ENCODE measurements around the gene SPSB2.

Gene SPSB2, protein sequence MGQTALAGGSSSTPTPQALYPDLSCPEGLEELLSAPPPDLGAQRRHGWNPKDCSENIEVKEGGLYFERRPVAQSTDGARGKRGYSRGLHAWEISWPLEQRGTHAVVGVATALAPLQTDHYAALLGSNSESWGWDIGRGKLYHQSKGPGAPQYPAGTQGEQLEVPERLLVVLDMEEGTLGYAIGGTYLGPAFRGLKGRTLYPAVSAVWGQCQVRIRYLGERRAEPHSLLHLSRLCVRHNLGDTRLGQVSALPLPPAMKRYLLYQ

DNA sequence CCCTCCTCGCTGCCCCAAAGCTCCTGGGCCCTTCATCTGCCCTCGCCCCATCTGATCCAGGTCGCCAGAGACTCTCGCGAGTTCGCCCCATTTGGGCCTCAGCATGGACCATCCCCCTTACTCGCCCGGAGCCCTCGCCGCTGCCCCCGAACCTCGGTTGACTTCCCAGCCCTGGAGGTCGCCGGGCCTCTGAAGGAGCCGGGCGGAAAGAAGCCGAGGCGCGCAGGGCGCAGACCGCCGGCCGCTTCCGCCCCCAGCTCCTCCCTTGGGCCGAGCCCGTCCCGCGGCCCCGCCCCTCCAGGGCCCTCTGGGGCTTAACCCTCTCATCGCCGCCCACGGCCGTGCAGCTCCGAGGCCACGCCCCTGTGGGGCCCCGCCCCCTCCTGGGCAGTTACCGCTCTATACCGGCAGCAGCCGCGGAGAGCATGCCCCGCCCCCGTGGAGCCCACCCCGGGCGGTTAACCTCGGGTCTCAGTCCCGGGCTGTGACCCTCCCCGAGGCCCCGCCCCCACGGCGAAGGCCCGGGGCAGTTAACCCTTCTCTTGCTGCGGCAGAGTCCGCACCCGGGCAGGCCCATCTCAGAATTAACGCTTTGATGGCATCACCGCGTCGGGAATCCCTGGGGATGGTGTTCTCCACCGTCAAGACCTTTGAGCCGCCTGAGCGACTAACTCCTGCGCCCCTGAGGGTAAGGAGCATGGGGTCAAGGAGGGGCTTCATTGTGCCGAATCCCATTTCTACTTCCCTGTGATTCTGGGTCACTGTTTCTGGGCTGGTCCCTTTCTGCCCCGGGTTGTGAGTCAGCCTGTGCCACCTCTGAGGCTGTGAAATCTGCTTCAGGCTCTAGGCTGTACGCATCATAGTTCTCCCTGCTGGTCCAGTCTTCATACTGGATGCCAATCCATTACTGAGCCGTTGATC lies at the start of gene SPSB2:
SPSB2 (minus strand) TSS at position 210 of the 921 bp plus-strand sequence. CDS start 402 bp downstream, outside the sequence.
- Histone ChIP-seq H3K4me2 (peak within 1 kb of the TSS; percentile 94 to 100 (median 99)), H4K20me1 (peaks cover 38 to 46% (median 40%) of the 10 kb centered on the region in 11 experiments), H3K9ac (peak within 1 kb of the TSS; percentile 82 to 99 (median 90)), H3K4me3 (peak within 1 kb of the TSS; percentile 66 to 92 (median 76)), H3K4me1 (peaks cover 47 to 60% (median 54%) of the 10 kb centered on the region in 10 experiments), H3K27ac (peak within 1 kb of the TSS; percentile 57 to 94 (median 86)), H3K36me3 (peaks cover 29 to 73% (median 47%) of the 10 kb centered on the region in 11 experiments), H3K27me3 (no peaks in the 10 kb centered on the region), H3K9me3 (replicated peaks in 1 of 11) (no peaks in the 10 kb centered on the region)
- TF ChIP-seq Cebpa-rat (IDR thresholded peaks at IDR 0.05), result no peak

DNA sequence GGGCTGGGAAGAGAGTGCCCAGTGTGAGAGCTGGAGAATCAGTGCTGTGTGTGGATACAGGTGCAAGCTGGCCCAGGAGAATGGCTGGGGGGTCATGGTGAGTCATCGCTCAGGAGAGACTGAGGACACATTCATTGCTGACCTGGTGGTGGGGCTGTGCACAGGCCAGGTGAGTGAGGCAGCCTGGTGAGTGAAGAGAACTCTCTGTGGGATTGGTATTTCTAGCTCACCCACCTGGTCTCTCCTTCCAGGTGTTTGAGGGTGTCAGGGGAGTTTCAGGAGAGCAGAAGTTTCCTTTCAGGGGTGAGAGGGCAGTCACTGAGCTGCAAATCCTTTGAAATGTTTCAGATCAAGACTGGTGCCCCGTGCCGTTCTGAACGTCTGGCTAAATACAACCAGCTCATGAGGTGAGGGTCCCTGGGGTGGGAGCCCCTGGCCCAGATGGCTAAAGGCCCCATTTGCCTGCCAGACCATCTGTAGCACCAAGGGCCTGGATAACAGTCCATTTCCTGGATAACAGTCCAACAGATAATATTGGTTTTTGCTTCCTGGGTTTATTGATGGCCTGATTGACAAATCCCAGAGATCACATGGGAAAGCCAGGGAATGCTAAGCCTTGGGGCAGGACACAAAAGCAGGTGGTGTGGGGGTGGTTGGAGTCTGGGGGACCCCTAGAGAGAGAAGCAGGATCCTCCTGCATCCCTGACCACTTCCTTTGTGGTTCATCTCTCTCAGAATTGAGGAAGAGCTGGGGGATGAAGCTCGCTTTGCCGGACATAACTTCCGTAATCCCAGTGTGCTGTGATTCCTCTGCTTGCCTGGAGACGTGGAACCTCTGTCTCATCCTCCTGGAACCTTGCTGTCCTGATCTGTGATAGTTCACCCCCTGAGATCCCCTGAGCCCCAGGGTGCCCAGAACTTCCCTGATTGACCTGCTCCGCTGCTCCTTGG lies 49.2 kb upstream of the SPSB2 start:
- TF ChIP-seq Cebpa-rat (IDR thresholded peaks at IDR 0.05), result no peak
- peak overlapping the region in 10 of 11 experiments; percentile 8 to 72 (median 58); a peak in 19 of 22 replicates for H3K27ac ChIP-seq
- peak overlapping the region in 6 of 10 experiments; percentile 6 to 50 (median 11); a peak in 7 of 20 replicates for H3K4me3 ChIP-seq
- H3K9me3 ChIP-seq (replicated peaks in 1 of 11), result no peaks in the 10 kb centered on the region
- H3K36me3 ChIP-seq, result peaks cover 0 to 22% (median 0%) of the 10 kb centered on the region in 11 experiments; a peak in 3 of 22 replicates
- peaks cover 0 to 10% (median under 1%) of the 10 kb centered on the region in 11 experiments; a peak in 6 of 22 replicates for H3K27me3 ChIP-seq
- H4K20me1 ChIP-seq, result no peaks in the 10 kb centered on the region
- peak overlapping the region; percentile 88 to 97 (median 93) for H3K4me2 ChIP-seq
- peaks cover 60 to 77% (median 71%) of the 10 kb centered on the region in 10 experiments for H3K4me1 ChIP-seq
- H3K9ac ChIP-seq, result peak overlapping the region; percentile 2 to 61 (median 45); a peak in 18 of 22 replicates

DNA sequence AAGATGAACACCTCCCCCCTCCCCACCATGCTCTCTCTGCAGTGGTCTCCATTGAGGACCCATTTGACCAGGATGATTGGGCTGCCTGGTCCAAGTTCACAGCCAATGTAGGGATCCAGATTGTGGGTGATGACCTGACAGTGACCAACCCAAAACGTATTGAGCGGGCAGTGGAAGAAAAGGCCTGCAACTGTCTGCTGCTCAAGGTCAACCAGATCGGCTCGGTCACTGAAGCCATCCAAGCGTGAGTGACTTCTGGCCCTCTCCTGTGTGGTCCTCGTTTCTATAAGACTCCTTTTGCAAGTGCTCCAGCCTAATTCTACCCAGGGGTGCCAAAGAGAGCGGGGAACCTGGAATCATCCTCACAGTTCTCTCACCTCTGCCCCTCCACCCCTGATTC lies 48.4 kb upstream of the SPSB2 start:
- Histone ChIP-seq H3K36me3 (peaks cover 0 to 28% (median 0%) of the 10 kb centered on the region in 11 experiments; a peak in 4 of 22 replicates), H3K27ac (peak overlapping the region in 3 of 11 experiments; percentile 52 to 61 (median 57); a peak in 4 of 22 replicates)

DNA sequence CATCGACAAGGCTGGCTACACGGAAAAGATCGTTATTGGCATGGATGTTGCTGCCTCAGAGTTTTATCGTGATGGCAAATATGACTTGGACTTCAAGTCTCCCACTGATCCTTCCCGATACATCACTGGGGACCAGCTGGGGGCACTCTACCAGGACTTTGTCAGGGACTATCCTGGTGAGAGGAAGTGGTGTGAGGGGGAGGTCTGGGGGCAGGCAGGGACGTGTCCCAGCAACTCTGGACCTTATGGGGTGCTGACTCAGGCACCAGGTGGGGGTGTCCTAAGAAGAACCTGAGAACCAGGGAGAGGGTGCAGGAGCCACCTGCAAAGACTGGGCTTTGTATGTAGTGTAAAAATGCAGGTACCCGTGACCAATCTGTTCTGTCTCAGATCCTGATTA lies 46.5 kb upstream of the SPSB2 start:
- peaks cover 0 to 16% (median 3%) of the 10 kb centered on the region in 11 experiments; a peak in 8 of 22 replicates for H4K20me1 ChIP-seq
- no peak overlapping the region for H3K27ac ChIP-seq
- no peak overlapping the region for H3K4me3 ChIP-seq
- H3K9me3 ChIP-seq (replicated peaks in 1 of 11), result no peaks in the 10 kb centered on the region
- TF ChIP-seq Cebpa-rat (IDR thresholded peaks at IDR 0.05), result no peak
- H3K4me1 ChIP-seq, result peaks cover 42 to 69% (median 53%) of the 10 kb centered on the region in 10 experiments
- H3K27me3 ChIP-seq, result peaks cover 14 to 37% (median 27%) of the 10 kb centered on the region in 11 experiments
- H3K36me3 ChIP-seq, result peaks cover 0 to 32% (median 0%) of the 10 kb centered on the region in 11 experiments; a peak in 4 of 22 replicates
- H3K4me2 ChIP-seq, result peak overlapping the region in 6 of 11 experiments; percentile 17 to 40 (median 23); a peak in 5 of 22 replicates
- H3K9ac ChIP-seq, result no peak overlapping the region; a peak in 1 of 22 replicates

More for the DNA sequence above, 48.4 kb upstream of the SPSB2 start:
- 0 out of 22 replicates have a peak overlapping the region, but pooled peaks of 1 of the 11 experiments have one; percentile 39 for H3K9ac ChIP-seq
- H3K27me3 ChIP-seq, result peaks cover 0 to 17% (median 8%) of the 10 kb centered on the region in 11 experiments; a peak in 14 of 22 replicates
- H3K4me1 ChIP-seq, result peaks cover 53 to 73% (median 63%) of the 10 kb centered on the region in 10 experiments
- no peak overlapping the region for H3K4me3 ChIP-seq
- peak overlapping the region; percentile 88 to 97 (median 93) for H3K4me2 ChIP-seq
- no peaks in the 10 kb centered on the region for H3K9me3 ChIP-seq (replicated peaks in 1 of 11)
- H4K20me1 ChIP-seq, result peaks cover 0 to 7% (median 0%) of the 10 kb centered on the region in 11 experiments; a peak in 3 of 22 replicates
- TF ChIP-seq Cebpa-rat (IDR thresholded peaks at IDR 0.05), result no peak

GRCh38 chr12:6917491-6918231 lies 44.6 kb upstream of the SPSB2 start:
- Histone ChIP-seq H4K20me1 (peaks cover 0 to 16% (median 3%) of the 10 kb centered on the region in 11 experiments; a peak in 8 of 22 replicates), H3K4me2 (peak overlapping the region in 1 of 11 experiments; percentile 98; a peak in 1 of 22 replicates), H3K27ac (no peak overlapping the region), H3K36me3 (peaks cover 0 to 32% (median 0%) of the 10 kb centered on the region in 11 experiments; a peak in 4 of 22 replicates), H3K4me3 (no peak overlapping the region), H3K27me3 (peaks cover 33 to 56% (median 47%) of the 10 kb centered on the region in 11 experiments), H3K9me3 (replicated peaks in 1 of 11) (no peaks in the 10 kb centered on the region), H3K9ac (no peak overlapping the region), H3K4me1 (peaks cover 31 to 57% (median 45%) of the 10 kb centered on the region in 10 experiments)
- TF ChIP-seq Cebpa-rat (IDR thresholded peaks at IDR 0.05), result no peak

GRCh38 chr12:6916426-6917200 lies 43.5 kb upstream of the SPSB2 start:
- Histone ChIP-seq H3K27ac (no peak overlapping the region), H3K27me3 (peaks cover 43 to 67% (median 57%) of the 10 kb centered on the region in 11 experiments), H3K4me3 (peak overlapping the region in 1 of 10 experiments; percentile 36; a peak in 1 of 20 replicates), H3K4me1 (peaks cover 20 to 47% (median 35%) of the 10 kb centered on the region in 10 experiments), H3K9me3 (replicated peaks in 1 of 11) (no peaks in the 10 kb centered on the region), H3K4me2 (peak overlapping the region in 2 of 11 experiments; percentile 51 to 98; a peak in 2 of 22 replicates), H4K20me1 (peaks cover 0 to 16% (median 3%) of the 10 kb centered on the region in 11 experiments; a peak in 8 of 22 replicates), H3K9ac (no peak overlapping the region), H3K36me3 (peaks cover 0 to 29% (median 0%) of the 10 kb centered on the region in 11 experiments; a peak in 4 of 22 replicates)
- TF ChIP-seq Cebpa-rat (IDR thresholded peaks at IDR 0.05), result no peak
